ENCODE data around the gene NOX3.

The NOX3 gene

DNA sequence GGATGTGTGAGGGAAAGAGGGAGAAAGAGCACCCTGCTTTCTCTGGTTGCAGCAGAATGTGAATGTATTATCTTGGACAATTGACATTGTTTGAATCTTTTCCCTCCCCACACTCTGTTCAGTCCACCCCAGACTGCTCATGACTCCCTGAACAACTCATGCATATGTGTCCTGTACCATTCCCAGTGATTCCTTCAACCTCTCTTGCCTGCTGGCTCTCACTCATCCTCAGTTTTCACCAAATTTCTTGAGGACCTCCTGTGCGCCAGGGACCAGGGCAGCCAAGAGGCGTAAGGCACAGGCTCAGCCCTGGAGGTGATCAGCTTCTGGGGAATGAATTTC, 5.4 kb downstream of the NOX3 start:
- TF ChIP-seq, protein P1, sequence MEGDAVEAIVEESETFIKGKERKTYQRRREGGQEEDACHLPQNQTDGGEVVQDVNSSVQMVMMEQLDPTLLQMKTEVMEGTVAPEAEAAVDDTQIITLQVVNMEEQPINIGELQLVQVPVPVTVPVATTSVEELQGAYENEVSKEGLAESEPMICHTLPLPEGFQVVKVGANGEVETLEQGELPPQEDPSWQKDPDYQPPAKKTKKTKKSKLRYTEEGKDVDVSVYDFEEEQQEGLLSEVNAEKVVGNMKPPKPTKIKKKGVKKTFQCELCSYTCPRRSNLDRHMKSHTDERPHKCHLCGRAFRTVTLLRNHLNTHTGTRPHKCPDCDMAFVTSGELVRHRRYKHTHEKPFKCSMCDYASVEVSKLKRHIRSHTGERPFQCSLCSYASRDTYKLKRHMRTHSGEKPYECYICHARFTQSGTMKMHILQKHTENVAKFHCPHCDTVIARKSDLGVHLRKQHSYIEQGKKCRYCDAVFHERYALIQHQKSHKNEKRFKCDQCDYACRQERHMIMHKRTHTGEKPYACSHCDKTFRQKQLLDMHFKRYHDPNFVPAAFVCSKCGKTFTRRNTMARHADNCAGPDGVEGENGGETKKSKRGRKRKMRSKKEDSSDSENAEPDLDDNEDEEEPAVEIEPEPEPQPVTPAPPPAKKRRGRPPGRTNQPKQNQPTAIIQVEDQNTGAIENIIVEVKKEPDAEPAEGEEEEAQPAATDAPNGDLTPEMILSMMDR (conservative IDR thresholded peaks at IDR 0.05; ENCODE audit: control insufficient read depth, insufficient read depth, low read depth, low read length): no peak
- DNase-seq (ENCODE audit: low read depth): no peak
- H3K4me3 ChIP-seq (ENCODE audit: control insufficient read depth, low read depth, low read length): no peak overlapping the region

DNA sequence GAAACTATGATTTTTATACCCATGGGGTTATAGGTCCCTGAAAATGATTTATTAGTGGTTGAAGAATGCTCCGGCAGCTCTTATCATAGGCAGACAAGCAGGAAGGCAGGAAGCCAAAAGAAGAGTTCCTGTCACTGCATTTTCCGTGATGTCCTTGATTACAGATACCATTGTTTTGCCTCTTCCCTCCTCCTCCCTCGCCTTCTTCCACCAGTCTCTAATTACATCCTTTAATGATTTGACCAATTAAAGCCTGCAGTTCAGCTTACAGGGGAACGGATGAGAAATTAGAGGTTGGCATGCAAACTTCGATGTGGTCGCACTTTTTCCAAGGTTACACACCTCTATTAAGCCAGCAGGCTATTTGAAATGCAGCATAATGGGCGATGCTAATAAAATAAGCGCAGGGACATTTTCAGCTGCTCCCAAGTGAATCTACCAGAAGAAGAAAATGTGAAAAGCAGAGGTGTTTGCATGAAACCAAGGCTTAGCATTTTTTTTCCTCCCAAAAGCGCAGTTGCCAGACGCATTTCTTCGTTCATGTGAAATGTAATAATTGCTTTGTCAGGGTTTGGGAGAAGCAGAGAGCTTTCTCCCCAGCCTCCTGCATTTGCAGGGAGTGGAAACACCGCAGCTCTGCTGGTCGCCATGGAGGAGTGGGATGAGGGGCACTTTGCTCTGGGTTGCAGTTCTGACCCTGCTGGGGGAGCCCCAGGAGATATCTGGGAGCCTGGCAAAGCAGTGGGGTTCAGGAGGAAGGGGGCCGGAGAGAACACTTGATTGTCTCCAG, 6.0 kb downstream of the NOX3 start:
- no peak for DNase-seq (ENCODE audit: low read depth)
- H3K4me3 ChIP-seq (ENCODE audit: control insufficient read depth, low read depth, low read length): no peak overlapping the region
- TF ChIP-seq, protein P1 (conservative IDR thresholded peaks at IDR 0.05; ENCODE audit: control insufficient read depth, insufficient read depth, low read depth, low read length): no peak

DNA sequence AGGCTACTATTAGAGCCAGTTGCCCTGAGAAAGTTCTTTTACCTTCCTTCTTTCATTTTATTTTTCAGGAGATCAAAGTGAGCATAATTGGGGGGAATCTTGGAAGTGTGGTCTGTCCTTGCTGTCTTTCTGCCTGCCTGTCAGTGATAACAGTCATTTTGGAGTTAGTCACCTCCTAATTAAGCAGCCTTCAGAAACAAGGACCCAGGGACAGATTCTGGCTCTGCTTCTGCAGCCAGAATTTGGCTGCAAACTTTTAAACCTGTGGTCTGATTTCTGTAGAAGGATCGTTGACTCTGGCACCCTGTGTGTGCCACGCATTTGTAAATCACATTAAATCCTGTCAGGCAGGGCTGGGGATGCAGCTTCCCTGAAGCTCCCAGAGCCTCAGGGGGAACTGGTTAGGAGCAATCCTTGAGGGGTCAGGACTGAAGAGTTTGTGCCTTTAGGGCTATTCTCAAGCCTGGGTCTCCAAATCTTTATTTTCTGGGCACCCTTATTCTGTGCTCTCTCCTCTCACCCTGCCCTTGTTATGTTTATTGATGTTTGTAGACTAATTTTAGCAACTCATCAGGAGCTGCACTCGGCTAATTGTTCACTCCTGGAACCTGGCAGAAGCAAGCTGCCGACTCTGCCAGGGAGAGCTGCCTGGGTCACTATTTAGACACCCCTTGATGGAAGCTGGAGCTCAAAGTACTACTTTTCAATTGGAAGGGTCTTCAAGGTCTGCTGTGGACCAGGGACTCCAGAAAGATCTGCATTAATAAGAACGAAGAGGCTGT, 6.8 kb downstream of the NOX3 start:
- DNase-seq (ENCODE audit: low read depth): no peak
- H3K4me3 ChIP-seq (ENCODE audit: control insufficient read depth, low read depth, low read length): no peak overlapping the region
- TF ChIP-seq, protein P1 (conservative IDR thresholded peaks at IDR 0.05; ENCODE audit: control insufficient read depth, insufficient read depth, low read depth, low read length): no peak

DNA sequence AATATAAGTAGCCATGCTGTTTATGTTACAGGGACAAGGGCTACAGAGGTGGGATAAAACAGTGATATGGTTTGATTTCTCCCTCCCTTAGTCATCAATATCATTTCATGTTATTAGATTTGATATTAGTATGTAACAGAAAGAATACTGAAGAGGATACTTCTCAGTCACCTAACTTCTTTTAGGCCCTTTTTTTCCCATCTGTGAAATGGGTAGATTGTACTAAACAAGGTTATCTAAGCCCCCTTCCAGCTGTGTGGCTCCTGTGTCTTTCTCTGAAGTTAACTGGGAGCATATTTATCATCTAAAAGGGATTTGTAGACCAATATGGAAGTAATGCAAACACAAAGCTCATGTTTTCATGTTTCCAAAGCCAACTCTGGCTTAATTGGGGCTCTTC, 7.7 kb downstream of the NOX3 start:
- TF ChIP-seq, protein P1 (conservative IDR thresholded peaks at IDR 0.05; ENCODE audit: control insufficient read depth, insufficient read depth, low read depth, low read length): no peak
- no peak for DNase-seq (ENCODE audit: low read depth)
- H3K4me3 ChIP-seq (ENCODE audit: control insufficient read depth, low read depth, low read length): no peak overlapping the region

DNA sequence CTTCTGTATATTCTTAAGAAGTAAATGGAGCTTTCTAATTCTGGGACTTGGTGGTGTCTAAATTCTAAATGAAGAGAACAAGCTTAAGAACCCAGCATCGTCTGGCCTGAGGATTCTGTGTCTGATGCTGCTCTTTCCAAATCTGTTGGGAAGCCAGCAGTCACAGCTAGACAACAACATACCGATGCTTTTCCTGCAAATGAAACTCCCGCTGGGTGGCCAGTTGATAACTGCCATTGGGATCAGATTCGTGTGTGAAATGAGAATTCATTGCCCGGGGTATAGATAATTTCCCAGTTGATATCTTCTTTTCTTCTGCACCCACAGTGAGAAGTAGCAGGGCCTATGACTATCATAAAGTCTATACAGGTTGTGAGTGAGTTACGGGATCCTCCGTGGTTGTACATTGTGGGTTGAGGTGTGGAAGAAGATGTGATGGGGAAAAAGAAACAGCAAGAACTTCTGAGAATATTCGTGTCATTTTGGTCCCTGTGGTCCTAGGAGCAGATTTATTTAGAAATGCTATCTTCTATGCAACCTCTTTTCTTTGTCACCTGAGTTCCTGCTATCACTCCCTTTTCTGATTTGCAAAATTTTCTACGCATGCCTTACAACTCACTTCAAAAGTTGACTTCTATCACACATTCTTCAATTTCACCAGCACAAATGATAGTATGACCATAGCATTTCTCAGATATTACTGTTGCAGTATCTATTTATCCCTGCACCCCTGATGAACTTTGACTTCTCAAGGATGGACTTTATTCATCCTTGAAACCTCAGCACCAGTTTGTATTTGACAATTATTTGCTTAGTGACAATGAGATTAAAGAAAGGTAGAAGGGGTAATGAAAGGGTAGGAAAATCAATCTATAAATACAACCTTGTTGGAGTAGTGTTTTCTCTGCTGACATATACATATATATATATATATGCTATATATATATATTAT, 10.4 kb downstream of the NOX3 start:
- TF ChIP-seq, protein P1 (conservative IDR thresholded peaks at IDR 0.05; ENCODE audit: control insufficient read depth, insufficient read depth, low read depth, low read length): no peak
- no peak for DNase-seq (ENCODE audit: low read depth)
- no peak overlapping the region for H3K4me3 ChIP-seq (ENCODE audit: control insufficient read depth, low read depth, low read length)

Measured in fibroblast of mammary gland (primary cell).